HEK293 (cell line): ENCODE data around the gene CAMK2N1.
A peak's percentile ranks its signal among the peaks of the same experiment; 100 is the strongest.

Experiments
- ELK4 ChIP-seq: IDR thresholded peaks from 2 replicates; pipeline ENCODE4 v1.6.1; 2011; ENCODE audit warnings: mild to moderate bottlenecking, low read depth, low read length, borderline replicate concordance
- GLIS1 ChIP-seq: fragments of 450-650 bp; formaldehyde crosslinking; IDR thresholded peaks from 2 replicates; pipeline ENCODE4 v1.5.1; 2016; ENCODE audit warnings: missing biosample characterization, missing genetic modification characterization
- GLIS2 ChIP-seq: fragments of 450-650 bp; formaldehyde crosslinking; IDR thresholded peaks from 2 replicates; pipeline ENCODE4 v1.5.1; 2016; ENCODE audit warnings: missing biosample characterization, missing genetic modification characterization
- HOXA7 ChIP-seq: sonication (generic); formaldehyde crosslinking; IDR thresholded peaks from 2 replicates; pipeline ENCODE4 v1.8.1; 2022; ENCODE audit warnings: missing genetic modification reagents, borderline replicate concordance
- KLF16 ChIP-seq: fragments of 450-650 bp; formaldehyde crosslinking; IDR thresholded peaks from 2 replicates; pipeline ENCODE4 v1.5.1; 2017; ENCODE audit warnings: missing biosample characterization, missing genetic modification characterization
- MZF1 ChIP-seq: fragments of 450-650 bp; formaldehyde crosslinking; IDR thresholded peaks from 2 replicates; pipeline ENCODE4 v1.5.1; 2017; ENCODE audit warnings: missing biosample characterization, missing genetic modification characterization, borderline replicate concordance
- REPIN1 ChIP-seq: fragments of 450-650 bp; formaldehyde crosslinking; IDR thresholded peaks from 2 replicates; pipeline ENCODE4 v1.5.1; 2017; ENCODE audit warnings: missing biosample characterization, missing genetic modification characterization, low read depth
- SCRT2 ChIP-seq: fragments of 450-650 bp; formaldehyde crosslinking; IDR thresholded peaks from 2 replicates; pipeline ENCODE4 v1.5.1; 2016; ENCODE audit warnings: missing biosample characterization, missing genetic modification characterization
- SP2 ChIP-seq: fragments of 450-650 bp; formaldehyde crosslinking; IDR thresholded peaks from 2 replicates; pipeline ENCODE4 v1.5.1; 2016; ENCODE audit warnings: missing biosample characterization, missing genetic modification characterization
- WT1 ChIP-seq: fragments of 450-650 bp; formaldehyde crosslinking; IDR thresholded peaks from 2 replicates; pipeline ENCODE4 v1.5.1; 2016; ENCODE audit warnings: missing biosample characterization, missing genetic modification characterization
- ZBTB48 ChIP-seq: fragments of 450-650 bp; formaldehyde crosslinking; IDR thresholded peaks from 2 replicates; pipeline ENCODE4 v1.5.1; 2016; ENCODE audit warnings: missing biosample characterization, missing genetic modification characterization
- ZBTB6 ChIP-seq: fragments of 450-650 bp; formaldehyde crosslinking; IDR thresholded peaks from 2 replicates; pipeline ENCODE4 v1.5.1; 2017; ENCODE audit warnings: missing biosample characterization, missing genetic modification characterization
- ZBTB7A ChIP-seq: fragments of 450-650 bp; formaldehyde crosslinking; IDR thresholded peaks from 2 replicates; pipeline ENCODE4 v1.5.1; 2016; ENCODE audit warnings: low read depth, missing biosample characterization, missing genetic modification characterization
- ZEB2 ChIP-seq: fragments of 450-650 bp; formaldehyde crosslinking; IDR thresholded peaks from 2 replicates; pipeline ENCODE4 v1.5.1; 2016; ENCODE audit warnings: missing biosample characterization, missing genetic modification characterization
- ZFHX2 ChIP-seq: fragments of 450-650 bp; formaldehyde crosslinking; conservative IDR thresholded peaks from 2 replicates; pipeline ENCODE4 v1.5.1; 2016; ENCODE audit warnings: missing biosample characterization, missing genetic modification characterization
- ZNF146 ChIP-seq: fragments of 450-650 bp; formaldehyde crosslinking; IDR thresholded peaks from 2 replicates; pipeline ENCODE4 v1.5.1; 2016; ENCODE audit warnings: missing biosample characterization, missing genetic modification characterization
- ZNF174 ChIP-seq: fragments of 450-650 bp; formaldehyde crosslinking; IDR thresholded peaks from 2 replicates; pipeline ENCODE4 v1.5.0; 2017; ENCODE audit warnings: missing biosample characterization, mild to moderate bottlenecking, missing genetic modification characterization
- ZNF184 ChIP-seq: fragments of 450-650 bp; IDR thresholded peaks from 2 replicates; pipeline ENCODE4 v1.5.1; 2018; ENCODE audit warnings: missing biosample characterization, mild to moderate bottlenecking, missing genetic modification characterization
- ZNF248 ChIP-seq: fragments of 450-650 bp; formaldehyde crosslinking; IDR thresholded peaks from 2 replicates; pipeline ENCODE4 v1.5.1; 2017; ENCODE audit warnings: missing biosample characterization, missing genetic modification characterization
- ZNF280D ChIP-seq: fragments of 450-650 bp; formaldehyde crosslinking; IDR thresholded peaks from 2 replicates; pipeline ENCODE4 v1.5.1; 2016; ENCODE audit warnings: missing biosample characterization, missing genetic modification characterization
- ZNF362 ChIP-seq: fragments of 450-650 bp; formaldehyde crosslinking; IDR thresholded peaks from 2 replicates; pipeline ENCODE4 v1.5.1; 2016; ENCODE audit warnings: missing biosample characterization, missing genetic modification characterization
- ZNF366 ChIP-seq: fragments of 450-650 bp; formaldehyde crosslinking; conservative IDR thresholded peaks from 2 replicates; pipeline ENCODE4 v1.5.1; 2016; ENCODE audit warnings: missing biosample characterization, missing genetic modification characterization
- ZNF391 ChIP-seq: fragments of 450-650 bp; formaldehyde crosslinking; IDR thresholded peaks from 2 replicates; pipeline ENCODE4 v1.5.1; 2016; ENCODE audit warnings: low read depth, missing biosample characterization, missing genetic modification characterization, borderline replicate concordance
- ZNF404 ChIP-seq: fragments of 450-650 bp; formaldehyde crosslinking; IDR thresholded peaks from 2 replicates; pipeline ENCODE4 v1.5.1; 2017; ENCODE audit warnings: missing biosample characterization, missing genetic modification characterization
- ZNF48 ChIP-seq: fragments of 450-650 bp; formaldehyde crosslinking; IDR thresholded peaks from 2 replicates; pipeline ENCODE4 v1.5.1; 2016; ENCODE audit warnings: missing biosample characterization, missing genetic modification characterization
- ZNF549 ChIP-seq: fragments of 450-650 bp; IDR thresholded peaks from 2 replicates; pipeline ENCODE4 v1.5.1; 2018; ENCODE audit warnings: missing biosample characterization, missing genetic modification characterization, mild to moderate bottlenecking, inconsistent platforms, moderate library complexity
- ZNF561 ChIP-seq: fragments of 450-650 bp; IDR thresholded peaks from 2 replicates; pipeline ENCODE4 v1.5.1; 2018; ENCODE audit warnings: missing biosample characterization, missing genetic modification characterization, borderline replicate concordance
- ZNF621 ChIP-seq: fragments of 450-650 bp; formaldehyde crosslinking; IDR thresholded peaks from 2 replicates; pipeline ENCODE4 v1.5.1; 2017; ENCODE audit warnings: missing biosample characterization, missing genetic modification characterization
- ZNF624 ChIP-seq: fragments of 450-650 bp; formaldehyde crosslinking; IDR thresholded peaks from 2 replicates; pipeline ENCODE4 v1.5.1; 2017; ENCODE audit warnings: missing biosample characterization, missing genetic modification characterization
- ZNF664 ChIP-seq: fragments of 450-650 bp; formaldehyde crosslinking; IDR thresholded peaks from 2 replicates; pipeline ENCODE4 v1.5.1; 2016; ENCODE audit warnings: missing biosample characterization, missing genetic modification characterization
- ZNF677 ChIP-seq: fragments of 450-650 bp; IDR thresholded peaks from 2 replicates; pipeline ENCODE4 v1.5.0; 2018; ENCODE audit warnings: missing biosample characterization, mild to moderate bottlenecking, missing genetic modification characterization, moderate library complexity
- ZNF76 ChIP-seq: fragments of 450-650 bp; formaldehyde crosslinking; IDR thresholded peaks from 2 replicates; pipeline ENCODE4; 2016; ENCODE audit warnings: low read depth, missing biosample characterization, missing genetic modification characterization, borderline replicate concordance
- ZNF785 ChIP-seq: fragments of 450-650 bp; formaldehyde crosslinking; IDR thresholded peaks from 2 replicates; pipeline ENCODE4 v1.5.1; 2016; ENCODE audit warnings: missing biosample characterization, missing genetic modification characterization
- ZNF843 ChIP-seq: fragments of 450-650 bp; formaldehyde crosslinking; IDR thresholded peaks from 2 replicates; pipeline ENCODE4 v1.5.1; 2016; ENCODE audit warnings: missing biosample characterization, missing genetic modification characterization
- ZSCAN30 ChIP-seq: fragments of 450-650 bp; IDR thresholded peaks from 2 replicates; pipeline ENCODE4 v1.5.1; 2018; ENCODE audit warnings: missing biosample characterization, mild to moderate bottlenecking, missing genetic modification characterization, moderate library complexity
- ZXDB ChIP-seq: fragments of 450-650 bp; formaldehyde crosslinking; IDR thresholded peaks from 2 replicates; pipeline ENCODE4 v1.5.1; 2016; ENCODE audit warnings: missing biosample characterization, missing genetic modification characterization

The CAMK2N1 gene

GRCh38 chr1:20476265-20477038, 9.6 kb downstream of the CAMK2N1 start (continued):
- no peak for TF ChIP-seq MZF1 (tag by site-specific recombination)
- no peak for TF ChIP-seq REPIN1 (tag by site-specific recombination)
- TF ChIP-seq WT1 (tag by site-specific recombination) = no peak
- no peak for TF ChIP-seq ZNF664 (tag by site-specific recombination)
- TF ChIP-seq ZNF843 = no peak
- TF ChIP-seq ZXDB (tag by site-specific recombination) = no peak
- no peak for TF ChIP-seq ZSCAN30 (tag by site-specific recombination)
- TF ChIP-seq ZFHX2 = peak; percentile 57; the same call in 1 of the 2 replicates
- TF ChIP-seq ZNF248 = no peak
- no peak for TF ChIP-seq ZNF391 (tag by site-specific recombination)
- no peak for TF ChIP-seq ZNF280D (tag by site-specific recombination)
- no peak for TF ChIP-seq ELK4
- no peak for TF ChIP-seq ZNF785 (tag by site-specific recombination)
- peak; percentile 84 for TF ChIP-seq GLIS1 (tag by site-specific recombination)
- TF ChIP-seq ZNF362 (tag by site-specific recombination) = no peak
- TF ChIP-seq ZBTB6 (tag by site-specific recombination) = no peak
- TF ChIP-seq ZNF366 (tag by site-specific recombination) = no peak
- no peak for TF ChIP-seq ZNF174 (tag by site-specific recombination)
- TF ChIP-seq ZNF184 (tag by site-specific recombination) = no peak
- no peak for TF ChIP-seq ZNF621 (tag by site-specific recombination)
- no peak for TF ChIP-seq ZNF404 (tag by site-specific recombination)
- TF ChIP-seq ZEB2 (tag by site-specific recombination) = peak; percentile 39; the same call in 1 of the 2 replicates
- TF ChIP-seq ZNF48 (tag by site-specific recombination) = no peak
- peak; percentile 32; the same call in 1 of the 2 replicates for TF ChIP-seq ZBTB48
- TF ChIP-seq GLIS2 (tag by site-specific recombination) = peak; percentile 56; the same call in 1 of the 2 replicates
- TF ChIP-seq ZNF561 (tag by site-specific recombination) = no peak
- no peak for TF ChIP-seq ZNF76 (tag by site-specific recombination)
- 0 out of 2 replicates have a peak, but pooled peaks have one; percentile 22 for TF ChIP-seq KLF16 (tag by site-specific recombination)
- no peak for TF ChIP-seq ZBTB7A (tag by site-specific recombination)
- no peak for TF ChIP-seq ZNF146 (tag by site-specific recombination)
- TF ChIP-seq HOXA7 = no peak
- peak; percentile 15; the same call in 1 of the 2 replicates for TF ChIP-seq SP2 (tag by site-specific recombination)
- TF ChIP-seq ZNF677 (tag by site-specific recombination) = no peak
- TF ChIP-seq SCRT2 = no peak
- TF ChIP-seq ZNF549 (tag by site-specific recombination) = no peak
- TF ChIP-seq ZNF624 (tag by site-specific recombination) = no peak
